IMR-90 (cell line): ENCODE results near the gene TCF12. TPM values are rescaled to one million over a fixed set of nuclear protein-coding genes. Genes with fewer than 3 reads are reported as not detected.

ENCODE experiments used
- ATAC-seq: fragments of 200-7000 bp; cut with Tn5 transposase; 2 replicates; pipeline ENCODE4 v1.9.1; 2020; ENCODE audit warnings: low read depth, mild to moderate bottlenecking, moderate library complexity
- BruUV-seq: library from RNA; stranded (reverse); fragments of 400-500 nt; replicated peaks from 2 replicates; lab custom pipeline; 2021; lab: Mats Ljungman, UMichigan
- CTCF ChIA-PET: fragments of 300-600 bp; formaldehyde crosslinking; extraction: SDS; loops from one replicate; lab custom pipeline; 2021; ENCODE audit warnings: antibody characterized with exemption; lab: Yijun Ruan, JAX
- POLR2A ChIA-PET: fragments of 300-600 bp; sonication (Branson Sonifier 250); formaldehyde crosslinking; loops from one replicate; lab custom pipeline; 2022; ENCODE audit warnings: antibody characterized with exemption; ENCODE audit not compliant: unreplicated experiment; lab: Charles Lee
- DNase-seq: peaks from one replicate; pipeline ENCODE4 v3.0.0; 2013
- H2AFZ ChIP-seq: replicated peaks from 2 replicates; pipeline ENCODE3; 2013; ENCODE audit warnings: low read length, mild to moderate bottlenecking; ENCODE audit not compliant: poor library complexity
- H2AK5ac ChIP-seq: 2 replicates; pipeline ENCODE4 v1.6.1; 2013; ENCODE audit warnings: low read depth, low read length, inconsistent platforms
- H2AK9ac ChIP-seq: replicated peaks from 2 replicates; pipeline ENCODE3; 2013; ENCODE audit warnings: mild to moderate bottlenecking, low read depth, low read length, moderate library complexity; ENCODE audit not compliant: poor library complexity
- H2BK120ac ChIP-seq: 2 replicates; pipeline ENCODE4 v1.6.1; 2013; ENCODE audit warnings: low read depth, low read length, inconsistent platforms
- H2BK15ac ChIP-seq: 3 replicates; pipeline ENCODE4 v1.6.1; 2013; ENCODE audit warnings: low read depth, low read length, inconsistent platforms
- H2BK20ac ChIP-seq: 2 replicates; pipeline ENCODE4 v1.6.1; 2013; ENCODE audit warnings: low read depth, mild to moderate bottlenecking, inconsistent platforms, low read length, moderate library complexity
- H2BK5ac ChIP-seq: 2 replicates; pipeline ENCODE4 v1.6.1; 2013; ENCODE audit warnings: mild to moderate bottlenecking, low read depth, low read length, inconsistent platforms; ENCODE audit not compliant: poor library complexity, severe bottlenecking
- H3K14ac ChIP-seq: replicated peaks from 2 replicates; pipeline ENCODE4 v1.6.1; 2013; ENCODE audit warnings: low read depth, low read length, inconsistent platforms
- H3K18ac ChIP-seq: 2 replicates; pipeline ENCODE4 v1.6.1; 2013; ENCODE audit warnings: low read depth, low read length, control low read depth
- H3K23ac ChIP-seq: 2 replicates; pipeline ENCODE4 v1.6.1; 2013; ENCODE audit warnings: low read depth, low read length, inconsistent platforms
- H3K27ac ChIP-seq: 2 replicates; pipeline ENCODE4 v1.5.1; 2013; ENCODE audit warnings: mild to moderate bottlenecking, control low read depth, low read length; ENCODE audit not compliant: insufficient read depth
- H3K27me3 ChIP-seq: 2 replicates; pipeline ENCODE4 v1.6.1; 2013; ENCODE audit warnings: low read length; ENCODE audit not compliant: control insufficient read depth, insufficient read depth
- H3K36me3 ChIP-seq: 2 replicates; pipeline ENCODE4 v1.6.1; 2013; ENCODE audit warnings: low read length, mixed read lengths; ENCODE audit not compliant: control insufficient read depth, insufficient read depth
- H3K4ac ChIP-seq: 2 replicates; pipeline ENCODE4 v1.6.1; 2013; ENCODE audit warnings: low read depth, low read length, inconsistent platforms
- H3K4me1 ChIP-seq: 2 replicates; pipeline ENCODE4 v1.6.1; 2013; ENCODE audit warnings: low read length, mixed read lengths; ENCODE audit not compliant: control insufficient read depth, insufficient read depth
- H3K4me2 ChIP-seq: 2 replicates; pipeline ENCODE4 v1.6.1; 2013; ENCODE audit warnings: low read depth, mild to moderate bottlenecking, control low read depth, low read length, moderate library complexity
- H3K4me3 ChIP-seq: 2 replicates; pipeline ENCODE4 v1.5.1; 2013; ENCODE audit warnings: low read depth, mild to moderate bottlenecking, control low read depth, low read length, moderate library complexity; ENCODE audit not compliant: insufficient read depth
- H3K56ac ChIP-seq: 2 replicates; pipeline ENCODE4 v1.6.1; 2013; ENCODE audit warnings: low read length, inconsistent platforms; ENCODE audit not compliant: insufficient read depth; ENCODE audit errors: extremely low read depth
- H3K79me1 ChIP-seq, 2 experiments: 2 replicates each; pipeline ENCODE4 v1.6.1; 2013; ENCODE audit warnings: low read length in 2 of 2, inconsistent platforms in 1 of 2, low read depth in 1 of 2
- H3K9ac ChIP-seq: 2 replicates; pipeline ENCODE4 v1.6.1; 2013; ENCODE audit warnings: low read depth, low read length, control low read depth
- H3K9me1 ChIP-seq: 2 replicates; pipeline ENCODE4 v1.6.1; 2013; ENCODE audit warnings: low read length, inconsistent platforms; ENCODE audit not compliant: insufficient read depth
- H3K9me3 ChIP-seq: 2 replicates; pipeline ENCODE4 v1.6.1; 2013; ENCODE audit warnings: low read length; ENCODE audit not compliant: control insufficient read depth, insufficient read depth
- H4K20me1 ChIP-seq: 2 replicates; pipeline ENCODE4 v1.6.1; 2013; ENCODE audit warnings: low read length, inconsistent platforms; ENCODE audit not compliant: insufficient read depth
- H4K5ac ChIP-seq: 2 replicates; pipeline ENCODE4 v1.6.1; 2013; ENCODE audit warnings: mild to moderate bottlenecking, low read depth, low read length, control low read depth
- H4K8ac ChIP-seq, 2 experiments: 2 replicates each; pipeline ENCODE4 v1.6.1; 2013; ENCODE audit warnings: low read depth in 2 of 2, low read length in 2 of 2, control low read depth in 1 of 2, inconsistent platforms in 1 of 2
- H4K91ac ChIP-seq: 2 replicates; pipeline ENCODE4 v1.6.1; 2013; ENCODE audit warnings: low read depth, low read length, inconsistent platforms; ENCODE audit not compliant: insufficient read depth
- BHLHE40 ChIP-seq: fragments of 150-350 bp; IDR thresholded peaks from 2 replicates; pipeline ENCODE4 v1.6.1; 2016; ENCODE audit warnings: mild to moderate bottlenecking, low read depth, low read length
- CEBPB ChIP-seq: IDR thresholded peaks from 2 replicates; pipeline ENCODE4 v1.6.1; 2012; ENCODE audit warnings: low read depth, low read length, improper control_type of control experiment
- CTCF ChIP-seq: conservative IDR thresholded peaks from 2 replicates; pipeline ENCODE4 v1.5.1; 2012; ENCODE audit warnings: mild to moderate bottlenecking, low read depth, low read length, improper control_type of control experiment
- FOS ChIP-seq: fragments of 150-350 bp; IDR thresholded peaks from 2 replicates; pipeline ENCODE4 v1.6.1; 2016; ENCODE audit warnings: low read depth, low read length
- MAFK ChIP-seq: IDR thresholded peaks from 2 replicates; pipeline ENCODE4 v1.6.1; 2012; ENCODE audit warnings: low read depth, low read length, improper control_type of control experiment
- MAZ ChIP-seq: IDR thresholded peaks from 2 replicates; pipeline ENCODE4 v1.6.1; 2012; ENCODE audit warnings: low read depth, mild to moderate bottlenecking, low read length, improper control_type of control experiment, moderate library complexity, borderline replicate concordance
- NFE2L2 ChIP-seq: fragments of 150-350 bp; IDR thresholded peaks from 2 replicates; pipeline ENCODE4 v1.6.1; 2016; ENCODE audit warnings: low read depth, mild to moderate bottlenecking, low read length
- POLR2A ChIP-seq: IDR thresholded peaks from 2 replicates; pipeline ENCODE4 v1.6.1; 2012; ENCODE audit warnings: mild to moderate bottlenecking, low read depth, low read length
- RCOR1 ChIP-seq: IDR thresholded peaks from 2 replicates; pipeline ENCODE4 v1.6.1; 2012; ENCODE audit warnings: mild to moderate bottlenecking, low read length, improper control_type of control experiment; ENCODE audit not compliant: insufficient replicate concordance
- RFX5 ChIP-seq: IDR thresholded peaks from 2 replicates; pipeline ENCODE4 v1.8.0; 2012; ENCODE audit warnings: low read depth, mild to moderate bottlenecking, low read length, moderate library complexity
- SMC3 ChIP-seq: fragments of 150-350 bp; IDR thresholded peaks from 2 replicates; pipeline ENCODE4 v1.6.1; 2016; ENCODE audit warnings: low read depth, mild to moderate bottlenecking, antibody characterized with exemption, low read length, moderate library complexity
- WGBS, 2 experiments: methylation state at CpG; one replicate each; pipeline versions ENCODE4 v1.1.5 to v1.1.7; 2013; ENCODE audit warnings: missing lambda C conversion rate in 2 of 2; ENCODE audit not compliant: insufficient read length in 1 of 2; ENCODE audit errors: extremely low coverage in 2 of 2; 5-methylcytosine and 5-hydroxymethylcytosine counted together
- dilution Hi-C: fragments of 300-500 bp; cut with HindIII; formaldehyde crosslinking; loops from one replicate; pipeline ENCODE4 v1.14.3; 2018; ENCODE audit warnings: low sequenced_read_pairs; ENCODE audit not compliant: unreplicated experiment
- in situ Hi-C: fragments of 300-500 bp; cut with MboI; formaldehyde crosslinking; loops from 3 replicates; pipeline ENCODE4 v1.14.3; 2019; ENCODE audit warnings: low sequenced_read_pairs, inconsistent platforms, mixed read lengths
- intact Hi-C: fragments of 100-400 bp; cut with micrococcal nuclease; formaldehyde crosslinking; loops from 2 replicates; pipeline ENCODE4 v1.10.0; 2022
- polyA plus RNA-seq, 3 experiments: library from polyadenylated mRNA; depleted of rRNA; stranded (reverse); fragments of >200 nt; gene quantifications; 2 replicates each; pipeline ENCODE4 v1.2.3, GENCODE V29; 2012; ENCODE audit warnings: low replicate concordance in 1 of 3
- total RNA-seq: library from RNA; depleted of rRNA; stranded (reverse); fragments of >200 nt; gene quantifications from 2 replicates; pipeline ENCODE4 v1.2.3, GENCODE V29; 2012
- TF ChIP-seq, protein P1 (sequence below): fragments of 150-350 bp; IDR thresholded peaks from 2 replicates; pipeline ENCODE4 v1.6.1; 2017; ENCODE audit warnings: mild to moderate bottlenecking, antibody characterized with exemption, low read length, low read depth
- TF ChIP-seq, protein P2 (sequence below): fragments of 150-350 bp; IDR thresholded peaks from 2 replicates; pipeline ENCODE4 v1.6.1; 2016; ENCODE audit warnings: low read depth, mild to moderate bottlenecking, low read length, moderate library complexity, borderline replicate concordance

The TCF12 gene
- total and polyA plus RNA-seq, 2 of the 4 experiments (the other 2 are of a cell fraction) = 79.4 to 160 TPM

DNA sequence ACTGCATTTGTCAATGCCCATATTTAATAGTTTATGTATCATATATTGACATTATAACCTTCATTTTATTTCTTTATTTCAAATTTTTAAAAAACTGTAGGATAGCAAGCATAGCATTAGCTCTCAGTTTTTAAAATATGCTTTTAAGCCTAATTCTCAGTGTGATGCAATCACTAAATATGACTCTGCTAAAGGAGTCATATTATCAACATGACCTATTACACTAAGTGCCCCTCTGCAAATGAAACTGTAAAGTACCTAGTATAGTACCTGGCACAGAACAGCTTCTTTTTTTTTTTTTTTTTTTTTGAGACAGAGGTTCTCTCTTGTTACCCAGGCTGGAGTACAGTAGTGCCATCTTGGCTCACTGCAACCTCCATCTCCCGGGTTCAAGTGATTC lies 278.4 kb downstream of the TCF12 start:
- H3K79me1 ChIP-seq = peaks cover 17 to 45% of the 10 kb centered on the region in 2 experiments
- H2BK15ac ChIP-seq = no peak overlapping the region
- H4K5ac ChIP-seq = no peak overlapping the region
- no peak overlapping the region for H3K18ac ChIP-seq
- H3K9me1 ChIP-seq = peaks cover 2% of the 10 kb centered on the region; the same call in 1 of the 2 replicates
- no peak overlapping the region for H3K4me2 ChIP-seq
- dilution Hi-C loops = no loop called here
- H3K9me3 ChIP-seq = no peaks in the 10 kb centered on the region
- H4K8ac ChIP-seq = no peak overlapping the region
- H4K20me1 ChIP-seq = no peaks in the 10 kb centered on the region
- no peak overlapping the region for H4K91ac ChIP-seq
- no peak overlapping the region for H3K56ac ChIP-seq
- in situ Hi-C loops = no loop called here
- H3K4me3 ChIP-seq = no peak overlapping the region
- peak; percentile 17; the same call in 1 of the 2 replicates for ATAC-seq
- intact Hi-C loops = no loop called here
- no peak for TF ChIP-seq MAZ
- TF ChIP-seq RCOR1 = no peak
- TF ChIP-seq FOS = peak; percentile 5; the same call in 1 of the 2 replicates
- TF ChIP-seq CEBPB = peak; percentile 91
- TF ChIP-seq POLR2A = no peak
- TF ChIP-seq SMC3 = no peak
- no peak for TF ChIP-seq BHLHE40
- TF ChIP-seq MAFK = no peak
- TF ChIP-seq, protein P1, sequence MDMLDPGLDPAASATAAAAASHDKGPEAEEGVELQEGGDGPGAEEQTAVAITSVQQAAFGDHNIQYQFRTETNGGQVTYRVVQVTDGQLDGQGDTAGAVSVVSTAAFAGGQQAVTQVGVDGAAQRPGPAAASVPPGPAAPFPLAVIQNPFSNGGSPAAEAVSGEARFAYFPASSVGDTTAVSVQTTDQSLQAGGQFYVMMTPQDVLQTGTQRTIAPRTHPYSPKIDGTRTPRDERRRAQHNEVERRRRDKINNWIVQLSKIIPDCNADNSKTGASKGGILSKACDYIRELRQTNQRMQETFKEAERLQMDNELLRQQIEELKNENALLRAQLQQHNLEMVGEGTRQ = no peak
- no peak for TF ChIP-seq RFX5
- TF ChIP-seq, protein P2, sequence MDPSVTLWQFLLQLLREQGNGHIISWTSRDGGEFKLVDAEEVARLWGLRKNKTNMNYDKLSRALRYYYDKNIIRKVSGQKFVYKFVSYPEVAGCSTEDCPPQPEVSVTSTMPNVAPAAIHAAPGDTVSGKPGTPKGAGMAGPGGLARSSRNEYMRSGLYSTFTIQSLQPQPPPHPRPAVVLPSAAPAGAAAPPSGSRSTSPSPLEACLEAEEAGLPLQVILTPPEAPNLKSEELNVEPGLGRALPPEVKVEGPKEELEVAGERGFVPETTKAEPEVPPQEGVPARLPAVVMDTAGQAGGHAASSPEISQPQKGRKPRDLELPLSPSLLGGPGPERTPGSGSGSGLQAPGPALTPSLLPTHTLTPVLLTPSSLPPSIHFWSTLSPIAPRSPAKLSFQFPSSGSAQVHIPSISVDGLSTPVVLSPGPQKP = no peak
- no peak for TF ChIP-seq CTCF
- no peak for TF ChIP-seq NFE2L2
- no peak overlapping the region for H3K27ac ChIP-seq
- no peak overlapping the region for H2AFZ ChIP-seq
- no peak overlapping the region for H3K4ac ChIP-seq
- no CpG with 5 or more reads among the region's 1 CpG for WGBS, 2 experiments
- no peak overlapping the region for H3K9ac ChIP-seq
- H2BK20ac ChIP-seq = no peak overlapping the region
- no peak overlapping the region for H2BK5ac ChIP-seq
- H2BK120ac ChIP-seq = no peak overlapping the region
- peaks cover 5% of the 10 kb centered on the region; the same call in 1 of the 2 replicates for H3K36me3 ChIP-seq
- peak; percentile 33 for DNase-seq
- H2AK9ac ChIP-seq = no peak overlapping the region
- H3K23ac ChIP-seq = no peak overlapping the region
- no TSS peak for BruUV-seq
- H3K27me3 ChIP-seq = no peaks in the 10 kb centered on the region
- no peak overlapping the region for H2AK5ac ChIP-seq
- peaks cover 2% of the 10 kb centered on the region; the same call in 1 of the 2 replicates for H3K4me1 ChIP-seq
- no peak overlapping the region for H3K14ac ChIP-seq
- ChIA-PET POLR2A (no interaction called here), CTCF (no interaction called here)
